HG03520 (cell line): ENCODE data around the gene PCGF3.
"Not testable (repeated sequence)": the region's sequence is repeated elsewhere in the genome, so short reads cannot be mapped to it uniquely, and the experiment has no call there.

Source experiments
- ATAC-seq: cut with Tn5 transposase; IDR thresholded peaks from one replicate; pipeline ENCODE4 v1.9.1; 2021; ENCODE audit warnings: mild to moderate bottlenecking, moderate library complexity; ENCODE audit not compliant: unreplicated experiment

Gene PCGF3

DNA sequence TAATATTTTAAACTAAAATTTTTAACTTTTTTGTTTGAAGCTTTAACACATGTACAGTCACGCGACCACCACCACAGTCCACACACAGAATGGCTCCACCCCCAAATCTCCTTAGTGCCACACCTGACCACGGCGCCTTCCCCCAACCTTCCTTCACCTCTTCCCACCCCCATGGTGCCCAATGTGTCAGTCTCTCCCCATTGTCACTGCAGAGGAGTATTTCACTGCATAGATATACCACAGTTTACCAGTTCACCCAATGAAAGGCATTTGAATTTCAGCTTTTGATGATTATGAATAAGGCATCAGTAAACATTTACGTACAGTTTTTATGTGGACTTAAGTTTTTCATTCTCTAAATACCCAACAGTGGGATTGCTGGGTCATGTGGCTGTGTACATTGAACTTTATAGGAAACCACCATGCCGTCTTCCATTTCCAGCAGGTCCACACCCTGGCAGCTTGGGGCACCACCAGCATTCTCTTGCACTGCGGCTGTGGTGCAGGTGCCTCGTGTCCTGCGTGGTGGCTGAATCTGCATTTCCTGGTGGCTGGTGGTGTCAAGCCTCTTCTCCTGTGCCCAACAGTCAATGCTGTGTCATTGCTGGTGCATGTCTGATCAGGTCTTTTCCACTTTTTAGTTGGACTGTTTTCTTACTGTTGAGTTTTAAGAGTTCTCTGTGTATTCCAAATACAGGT is 71.3 kb downstream of the PCGF3 start:
- ATAC-seq = no peak

GRCh38 chr4:777520-778262 is 72.1 kb downstream of the PCGF3 start:
- no peak for ATAC-seq

DNA sequence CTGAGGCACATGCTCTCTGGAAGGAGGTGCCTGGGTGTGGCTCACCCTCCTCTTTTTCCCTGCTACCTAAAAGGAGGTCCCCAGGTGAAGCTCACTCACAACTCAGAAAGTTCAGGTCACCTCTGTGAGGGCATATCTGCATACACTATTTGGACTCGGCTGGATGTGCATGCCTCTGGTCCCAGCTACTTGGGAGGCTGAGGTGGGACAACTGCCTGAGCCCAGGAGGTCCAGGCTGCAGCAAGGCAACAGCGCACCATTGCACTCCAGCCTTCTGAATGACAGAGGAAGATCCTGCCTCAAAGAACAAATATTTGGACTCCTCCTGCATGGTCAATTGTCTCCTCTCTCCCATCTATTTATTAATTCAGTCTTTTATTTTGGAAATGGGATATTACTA is 73.9 kb downstream of the PCGF3 start:
- no peak for ATAC-seq

- not testable (repeated sequence) for ATAC-seq
Observed at GRCh38 chr4:780255-780654, 74.6 kb downstream of the PCGF3 start.

- no peak for ATAC-seq
Observed at GRCh38 chr4:780716-781492, 75.3 kb downstream of the PCGF3 start.

GRCh38 chr4:781493-782216 is 76.0 kb downstream of the PCGF3 start:
- ATAC-seq = peak; percentile 94

GRCh38 chr4:784401-785331 is 79.0 kb downstream of the PCGF3 start:
- no peak for ATAC-seq

GRCh38 chr4:785332-786073 is 79.9 kb downstream of the PCGF3 start:
- no peak for ATAC-seq

- ATAC-seq = no peak
Observed at GRCh38 chr4:786074-786741, 80.6 kb downstream of the PCGF3 start.

DNA sequence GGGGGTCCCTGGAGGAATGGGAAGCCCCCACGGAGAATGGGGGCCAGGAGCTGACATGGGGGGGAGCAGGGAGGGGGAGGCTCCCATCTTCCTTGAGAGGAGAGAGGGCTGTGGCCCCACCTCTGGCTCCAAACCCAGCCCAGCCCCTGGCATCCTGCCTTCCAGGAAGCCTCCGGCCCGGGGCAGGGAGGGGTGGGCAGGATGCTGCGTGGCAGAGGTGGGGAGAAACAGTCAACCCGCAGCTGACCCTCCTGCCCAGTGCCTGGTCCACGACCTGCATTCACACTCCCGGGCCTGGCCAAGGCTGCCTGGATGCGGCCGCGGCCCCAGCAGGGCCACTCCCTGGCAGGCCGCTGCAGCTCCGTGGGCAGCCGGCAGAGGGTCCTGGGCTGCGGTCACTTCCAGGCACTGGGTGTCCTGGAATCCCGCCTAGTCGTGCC is 81.2 kb downstream of the PCGF3 start:
- ATAC-seq = no peak

- no peak for ATAC-seq
Observed at GRCh38 chr4:787561-787981, 81.9 kb downstream of the PCGF3 start.

DNA sequence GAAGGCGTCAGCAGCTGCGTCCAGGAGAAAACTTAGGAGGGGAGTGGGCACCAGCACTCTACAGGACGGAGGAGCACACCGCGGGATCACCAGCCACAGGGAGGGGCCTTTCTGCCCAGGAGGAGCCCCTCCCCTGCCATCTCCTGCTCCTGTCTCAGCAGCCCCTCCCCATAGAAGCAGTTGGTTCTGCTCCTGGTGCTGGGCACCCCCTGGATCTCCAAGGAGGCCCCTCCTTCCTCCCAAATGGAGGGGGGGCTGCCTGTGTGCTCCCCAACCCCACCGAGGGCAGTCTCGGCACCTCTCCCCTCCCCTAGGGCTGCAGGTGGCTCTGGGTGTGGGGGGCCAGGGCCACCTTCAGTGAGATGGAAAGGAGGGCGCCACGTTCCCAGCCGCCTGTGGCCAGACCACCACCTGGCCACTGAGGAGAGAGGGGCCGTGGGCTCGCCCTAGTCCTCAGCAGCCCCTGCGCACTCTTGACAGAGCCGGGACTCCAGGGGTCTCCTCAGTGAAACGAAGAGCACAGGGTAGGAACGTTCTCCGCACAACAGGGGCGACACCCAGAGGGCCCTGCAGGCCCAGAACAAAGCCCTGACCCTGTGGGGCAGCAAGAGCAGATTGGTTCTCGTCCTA is 82.5 kb downstream of the PCGF3 start:
- no peak for ATAC-seq

- no peak for ATAC-seq
Observed at GRCh38 chr4:788636-789297, 83.1 kb downstream of the PCGF3 start.

DNA sequence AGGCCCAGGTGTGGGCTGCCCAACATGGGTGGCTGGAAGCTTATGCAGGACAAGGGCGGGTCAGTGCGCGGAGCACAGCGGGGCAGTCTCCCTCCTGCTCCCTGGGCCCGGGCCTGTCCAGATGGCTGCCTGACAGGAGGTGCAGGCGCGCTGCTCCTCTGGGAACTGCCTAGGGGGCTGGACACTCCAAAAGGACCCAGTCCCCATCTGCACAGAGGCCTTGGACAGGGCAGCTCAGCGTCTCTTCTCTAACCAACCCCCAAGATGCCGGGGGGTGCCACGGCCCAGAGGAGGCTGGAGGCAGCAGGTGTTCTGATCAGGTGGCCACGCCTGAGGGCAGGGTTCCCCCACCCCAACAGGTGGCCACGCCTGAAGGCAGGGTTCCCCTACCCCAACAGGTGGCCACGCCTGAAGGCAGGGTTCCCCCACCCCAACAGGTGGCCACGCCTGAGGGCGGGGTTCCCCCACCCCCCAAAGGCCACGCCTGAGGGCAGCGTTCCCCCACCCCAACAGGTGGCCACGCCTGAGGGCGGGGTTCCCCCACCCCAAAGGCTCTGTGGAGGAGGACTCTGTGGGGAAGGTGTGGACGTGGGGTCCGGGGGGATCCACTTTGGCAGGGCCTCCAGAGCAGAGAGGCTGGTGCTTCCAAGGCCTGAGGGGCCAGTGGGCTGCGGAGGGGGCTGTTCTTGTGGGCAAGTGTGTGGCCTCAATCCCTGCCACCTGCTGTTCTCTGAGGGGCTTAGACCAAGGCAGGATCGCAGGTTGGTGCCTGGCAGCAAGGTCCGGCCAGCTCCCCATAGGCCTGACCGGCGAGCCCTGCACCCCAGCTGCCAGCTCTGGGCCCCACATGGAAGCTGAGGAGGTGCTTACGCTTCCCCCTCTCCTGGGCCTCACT is 84.2 kb downstream of the PCGF3 start:
- ATAC-seq = no peak

DNA sequence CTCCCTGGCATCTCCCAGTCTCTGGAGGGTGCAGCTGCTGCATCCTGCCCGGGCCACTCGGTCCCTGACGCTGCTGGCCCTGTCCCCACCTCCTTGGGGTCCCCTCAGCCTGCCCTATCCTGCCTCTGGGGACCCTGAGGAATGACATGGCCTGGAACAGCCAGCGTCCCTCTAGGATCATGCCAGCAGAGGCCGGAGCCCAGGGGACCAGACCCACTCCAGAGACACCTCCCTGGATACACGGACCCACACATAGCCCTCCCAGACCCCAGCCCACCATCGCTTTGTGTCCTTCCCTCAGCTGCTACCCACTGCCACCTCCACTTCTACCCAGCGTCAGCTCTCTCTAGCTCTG is 84.8 kb downstream of the PCGF3 start:
- no peak for ATAC-seq

- ATAC-seq = no peak
Observed at GRCh38 chr4:791252-791897, 85.7 kb downstream of the PCGF3 start.
